Liver (tissue), 9 donors: ENCODE measurements around the gene CNTN5. TPM values are rescaled to one million over a fixed set of nuclear protein-coding genes. Genes with fewer than 3 reads are reported as not detected.

ENCODE experiments used
- DNase-seq: peaks from one replicate; pipeline ENCODE4 v3.0.0-alpha.2; 2017; ENCODE audit warnings: low spot score
- H3K27ac ChIP-seq, 2 donors: one replicate each; pipeline ENCODE4 v1.7.0; 2013; ENCODE audit warnings: inconsistent platforms in 2 of 2, low read length in 2 of 2, control low read depth in 1 of 2, low read depth in 1 of 2, mild to moderate bottlenecking in 1 of 2
- H3K27me3 ChIP-seq, 4 donors: one replicate each; pipeline versions ENCODE4 v1.6.1 to v1.7.0; 2013; ENCODE audit warnings: low read length in 3 of 4, inconsistent platforms in 1 of 4, mild to moderate bottlenecking in 1 of 4, moderate library complexity in 1 of 4; ENCODE audit not compliant: control insufficient read depth in 4 of 4, insufficient read depth in 4 of 4
- H3K36me3 ChIP-seq, 4 donors: one replicate each; pipeline versions ENCODE4 v1.6.1 to v1.7.0; 2013; ENCODE audit warnings: low read length in 3 of 4, mild to moderate bottlenecking in 3 of 4, low read depth in 1 of 4, moderate library complexity in 1 of 4; ENCODE audit not compliant: control insufficient read depth in 4 of 4, insufficient read depth in 3 of 4
- H3K4me1 ChIP-seq, 4 donors: one replicate each; pipeline versions ENCODE4 v1.6.1 to v1.7.0; 2013; ENCODE audit warnings: low read length in 3 of 4, mild to moderate bottlenecking in 3 of 4, moderate library complexity in 1 of 4; ENCODE audit not compliant: control insufficient read depth in 4 of 4, insufficient read depth in 4 of 4
- H3K4me3 ChIP-seq, 3 donors: one replicate each; pipeline versions ENCODE4 v1.6.1 to v1.7.0; 2013; ENCODE audit warnings: low read length in 3 of 3, control low read depth in 1 of 3, low read depth in 1 of 3, mild to moderate bottlenecking in 1 of 3
- H3K9ac ChIP-seq, 2 donors: one replicate each; pipeline ENCODE4 v1.7.0; 2013; ENCODE audit warnings: low read length in 2 of 2, mild to moderate bottlenecking in 2 of 2, moderate library complexity in 2 of 2, control low read depth in 1 of 2, low read depth in 1 of 2
- H3K9me3 ChIP-seq, 4 donors: one replicate each; pipeline versions ENCODE4 v1.6.1 to v1.7.0; 2013; ENCODE audit warnings: low read length in 3 of 4; ENCODE audit not compliant: control insufficient read depth in 4 of 4
- EGR1 ChIP-seq, 2 donors: IDR thresholded peaks; 2 replicates each; pipeline ENCODE4 v1.6.1; 2016 to 2018; ENCODE audit warnings: antibody characterized with exemption in 2 of 2, low read depth in 2 of 2
- FOXA1 ChIP-seq: IDR thresholded peaks from 2 replicates; pipeline ENCODE4 v1.6.1; 2016; ENCODE audit warnings: antibody characterized with exemption
- FOXA2 ChIP-seq: IDR thresholded peaks from 2 replicates; pipeline ENCODE4 v1.6.1; 2016; ENCODE audit warnings: antibody characterized with exemption
- GABPA ChIP-seq, 2 donors: IDR thresholded peaks in 1 of 2; conservative IDR thresholded peaks in 1 of 2; 2 replicates each; pipeline ENCODE4 v1.6.1; 2016; ENCODE audit warnings: antibody characterized with exemption in 2 of 2, mild to moderate bottlenecking in 1 of 2, moderate library complexity in 1 of 2
- HNF4A ChIP-seq, 2 donors: conservative IDR thresholded peaks; 2 replicates each; pipeline ENCODE4 v1.6.1; 2016; ENCODE audit warnings: antibody characterized with exemption in 2 of 2, mild to moderate bottlenecking in 2 of 2
- HNF4G ChIP-seq: IDR thresholded peaks from 2 replicates; pipeline ENCODE4 v1.6.1; 2016; ENCODE audit warnings: antibody characterized with exemption
- JUND ChIP-seq, 2 donors: IDR thresholded peaks; 2 replicates each; pipeline ENCODE4 v1.6.1; 2016; ENCODE audit warnings: antibody characterized with exemption in 2 of 2
- NR2F2 ChIP-seq: IDR thresholded peaks from 2 replicates; pipeline ENCODE4 v1.6.1; 2016; ENCODE audit warnings: antibody characterized with exemption
- RAD21 ChIP-seq, 2 donors: IDR thresholded peaks; 2 replicates each; pipeline ENCODE4 v1.6.1; 2016; ENCODE audit warnings: antibody characterized with exemption in 2 of 2, mild to moderate bottlenecking in 2 of 2
- RXRA ChIP-seq, 2 donors: IDR thresholded peaks; 2 replicates each; pipeline ENCODE4 v1.6.1; 2017 to 2018; ENCODE audit warnings: antibody characterized with exemption in 2 of 2, mild to moderate bottlenecking in 1 of 2
- SP1 ChIP-seq: IDR thresholded peaks from 2 replicates; pipeline ENCODE4 v1.6.1; 2018; ENCODE audit warnings: antibody characterized with exemption, mild to moderate bottlenecking
- TAF1 ChIP-seq: conservative IDR thresholded peaks from 2 replicates; pipeline ENCODE4 v1.6.1; 2016; ENCODE audit warnings: antibody characterized with exemption, mild to moderate bottlenecking
- YY1 ChIP-seq: IDR thresholded peaks from 2 replicates; pipeline ENCODE4 v1.6.1; 2016; ENCODE audit warnings: antibody characterized with exemption, mild to moderate bottlenecking
- WGBS: extraction: QIAGEN DNeasy Blood & Tissue Kit; methylation state at CpG from one replicate; pipeline ENCODE4 v1.1.7; 2013; 5-methylcytosine and 5-hydroxymethylcytosine counted together
- polyA plus RNA-seq, 2 donors: library from polyadenylated mRNA; stranded (reverse) in 1 of 2; unstranded in 1 of 2; fragments of 200-250 nt in 1 of 2; fragments of >200 nt in 1 of 2; fragmentation: Nextera tagmentation in 1 of 2; extraction: Ambion mirVana in 1 of 2; gene quantifications; one replicate each; pipeline versions ENCODE4 v1.2.1 to v1.2.3, GENCODE V29; 2013 to 2015
- total RNA-seq, 2 donors: library from RNA; depleted of rRNA; stranded (reverse); fragments of >200 nt; gene quantifications; one replicate each; pipeline ENCODE4 v1.2.3, GENCODE V29; 2014
- TF ChIP-seq, protein P1 (sequence below): IDR thresholded peaks from 2 replicates; pipeline ENCODE4 v1.6.1; 2016; ENCODE audit warnings: antibody characterized with exemption
- TF ChIP-seq, protein P2 (sequence below): fragments of 150-350 bp; IDR thresholded peaks from 2 replicates; pipeline ENCODE4 v1.5.1; 2017; ENCODE audit warnings: improper control_type of control experiment, low read depth, low read length; ENCODE audit not compliant: missing input control
- TF ChIP-seq, protein P3 (sequence below): IDR thresholded peaks from 2 replicates; pipeline ENCODE4 v1.6.1; 2016; ENCODE audit warnings: antibody characterized with exemption, mild to moderate bottlenecking
- TF ChIP-seq, protein P4 (sequence below): IDR thresholded peaks from 2 replicates; pipeline ENCODE4 v1.6.1; 2016; ENCODE audit warnings: antibody characterized with exemption
- TF ChIP-seq, protein P5 (sequence below): IDR thresholded peaks from 2 replicates; pipeline ENCODE4 v1.6.1; 2016; ENCODE audit warnings: antibody characterized with exemption
- donor health status: healthy.
- donor health status: healthy.
- donor health status: healthy.
- donor health status: healthy.
- donor health status: healthy.

The CNTN5 gene
- total and polyA plus RNA-seq, 4 donors, result 0.01 to 0.08 (median 0.04) TPM

DNA sequence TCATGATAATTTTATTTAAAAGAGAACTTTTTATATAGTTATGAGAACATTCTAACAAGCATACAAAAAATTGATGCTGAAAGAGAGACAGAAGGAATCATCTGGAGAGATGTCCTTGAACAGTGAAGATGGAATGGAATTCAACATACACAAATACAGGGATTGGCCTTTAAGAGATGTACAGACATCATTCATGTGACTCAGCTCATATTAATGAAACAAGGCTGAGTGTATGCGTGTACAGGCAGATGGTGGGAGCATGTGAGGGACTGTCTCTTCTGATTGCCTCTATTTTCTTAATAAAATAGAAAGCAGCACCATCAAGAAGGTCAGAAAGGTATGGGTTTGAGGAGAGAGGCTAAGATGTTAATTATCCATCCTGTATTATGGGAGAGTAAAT, 793.3 kb downstream of the CNTN5 start:
- Histone ChIP-seq H3K4me3 (no peak overlapping the region), H3K9ac (no peak overlapping the region), H3K27me3 (no peaks in the 10 kb centered on the region), H3K36me3 (no peaks in the 10 kb centered on the region), H3K27ac (no peak overlapping the region), H3K4me1 (no peaks in the 10 kb centered on the region), H3K9me3 (no peaks in the 10 kb centered on the region)
- DNase-seq, result no peak
- WGBS, result 57% methylated on average over 1 of the region's 1 CpG
- TF ChIP-seq, protein P1, sequence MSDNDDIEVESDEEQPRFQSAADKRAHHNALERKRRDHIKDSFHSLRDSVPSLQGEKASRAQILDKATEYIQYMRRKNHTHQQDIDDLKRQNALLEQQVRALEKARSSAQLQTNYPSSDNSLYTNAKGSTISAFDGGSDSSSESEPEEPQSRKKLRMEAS, result no peak
- TF ChIP-seq RXRA (IDR thresholded peaks at IDR 0.05) (no peak), YY1 (no peak), RAD21 (IDR thresholded peaks at IDR 0.05) (no peak), GABPA (IDR thresholded peaks at IDR 0.05 in 1 of 2, conservative IDR thresholded peaks at IDR 0.05 in 1 of 2) (no peak)
- TF ChIP-seq, protein P2, sequence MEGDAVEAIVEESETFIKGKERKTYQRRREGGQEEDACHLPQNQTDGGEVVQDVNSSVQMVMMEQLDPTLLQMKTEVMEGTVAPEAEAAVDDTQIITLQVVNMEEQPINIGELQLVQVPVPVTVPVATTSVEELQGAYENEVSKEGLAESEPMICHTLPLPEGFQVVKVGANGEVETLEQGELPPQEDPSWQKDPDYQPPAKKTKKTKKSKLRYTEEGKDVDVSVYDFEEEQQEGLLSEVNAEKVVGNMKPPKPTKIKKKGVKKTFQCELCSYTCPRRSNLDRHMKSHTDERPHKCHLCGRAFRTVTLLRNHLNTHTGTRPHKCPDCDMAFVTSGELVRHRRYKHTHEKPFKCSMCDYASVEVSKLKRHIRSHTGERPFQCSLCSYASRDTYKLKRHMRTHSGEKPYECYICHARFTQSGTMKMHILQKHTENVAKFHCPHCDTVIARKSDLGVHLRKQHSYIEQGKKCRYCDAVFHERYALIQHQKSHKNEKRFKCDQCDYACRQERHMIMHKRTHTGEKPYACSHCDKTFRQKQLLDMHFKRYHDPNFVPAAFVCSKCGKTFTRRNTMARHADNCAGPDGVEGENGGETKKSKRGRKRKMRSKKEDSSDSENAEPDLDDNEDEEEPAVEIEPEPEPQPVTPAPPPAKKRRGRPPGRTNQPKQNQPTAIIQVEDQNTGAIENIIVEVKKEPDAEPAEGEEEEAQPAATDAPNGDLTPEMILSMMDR, result no peak

DNA sequence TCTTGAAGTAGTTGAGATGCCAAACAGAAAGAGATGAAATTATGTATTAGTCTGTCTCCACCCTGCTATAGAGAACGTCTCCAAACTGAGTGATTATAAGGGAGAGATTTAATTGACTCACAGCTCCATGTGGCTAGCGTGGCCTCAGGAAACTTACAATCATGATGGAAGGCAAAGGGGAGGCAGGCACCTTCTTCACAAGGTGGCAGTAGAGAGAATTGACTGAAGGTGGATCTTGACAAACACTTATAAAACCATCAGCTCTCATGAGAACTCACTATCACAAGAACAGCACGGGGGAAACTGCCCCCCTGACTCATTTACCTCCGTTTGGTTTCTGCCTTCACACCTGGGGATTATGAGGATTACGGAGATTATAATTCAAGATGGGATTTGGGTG, 794.0 kb downstream of the CNTN5 start:
- DNase-seq, result no peak
- no peaks in the 10 kb centered on the region for H3K27me3 ChIP-seq
- 55% methylated on average over 5 of the region's 5 CpGs for WGBS
- no peak overlapping the region for H3K9ac ChIP-seq
- H3K9me3 ChIP-seq, result no peaks in the 10 kb centered on the region
- TF ChIP-seq, protein P3, sequence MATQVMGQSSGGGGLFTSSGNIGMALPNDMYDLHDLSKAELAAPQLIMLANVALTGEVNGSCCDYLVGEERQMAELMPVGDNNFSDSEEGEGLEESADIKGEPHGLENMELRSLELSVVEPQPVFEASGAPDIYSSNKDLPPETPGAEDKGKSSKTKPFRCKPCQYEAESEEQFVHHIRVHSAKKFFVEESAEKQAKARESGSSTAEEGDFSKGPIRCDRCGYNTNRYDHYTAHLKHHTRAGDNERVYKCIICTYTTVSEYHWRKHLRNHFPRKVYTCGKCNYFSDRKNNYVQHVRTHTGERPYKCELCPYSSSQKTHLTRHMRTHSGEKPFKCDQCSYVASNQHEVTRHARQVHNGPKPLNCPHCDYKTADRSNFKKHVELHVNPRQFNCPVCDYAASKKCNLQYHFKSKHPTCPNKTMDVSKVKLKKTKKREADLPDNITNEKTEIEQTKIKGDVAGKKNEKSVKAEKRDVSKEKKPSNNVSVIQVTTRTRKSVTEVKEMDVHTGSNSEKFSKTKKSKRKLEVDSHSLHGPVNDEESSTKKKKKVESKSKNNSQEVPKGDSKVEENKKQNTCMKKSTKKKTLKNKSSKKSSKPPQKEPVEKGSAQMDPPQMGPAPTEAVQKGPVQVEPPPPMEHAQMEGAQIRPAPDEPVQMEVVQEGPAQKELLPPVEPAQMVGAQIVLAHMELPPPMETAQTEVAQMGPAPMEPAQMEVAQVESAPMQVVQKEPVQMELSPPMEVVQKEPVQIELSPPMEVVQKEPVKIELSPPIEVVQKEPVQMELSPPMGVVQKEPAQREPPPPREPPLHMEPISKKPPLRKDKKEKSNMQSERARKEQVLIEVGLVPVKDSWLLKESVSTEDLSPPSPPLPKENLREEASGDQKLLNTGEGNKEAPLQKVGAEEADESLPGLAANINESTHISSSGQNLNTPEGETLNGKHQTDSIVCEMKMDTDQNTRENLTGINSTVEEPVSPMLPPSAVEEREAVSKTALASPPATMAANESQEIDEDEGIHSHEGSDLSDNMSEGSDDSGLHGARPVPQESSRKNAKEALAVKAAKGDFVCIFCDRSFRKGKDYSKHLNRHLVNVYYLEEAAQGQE, result no peak
- TF ChIP-seq, protein P2, result no peak
- TF ChIP-seq NR2F2, result no peak
- TF ChIP-seq, protein P4, sequence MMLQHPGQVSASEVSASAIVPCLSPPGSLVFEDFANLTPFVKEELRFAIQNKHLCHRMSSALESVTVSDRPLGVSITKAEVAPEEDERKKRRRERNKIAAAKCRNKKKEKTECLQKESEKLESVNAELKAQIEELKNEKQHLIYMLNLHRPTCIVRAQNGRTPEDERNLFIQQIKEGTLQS, result no peak
- TF ChIP-seq RAD21 (IDR thresholded peaks at IDR 0.05), result no peak
- TF ChIP-seq HNF4G, result no peak
- TF ChIP-seq SP1, result no peak
- TF ChIP-seq FOXA2, result no peak
- no peak for TF ChIP-seq GABPA (IDR thresholded peaks at IDR 0.05 in 1 of 2, conservative IDR thresholded peaks at IDR 0.05 in 1 of 2)
- TF ChIP-seq, protein P5, sequence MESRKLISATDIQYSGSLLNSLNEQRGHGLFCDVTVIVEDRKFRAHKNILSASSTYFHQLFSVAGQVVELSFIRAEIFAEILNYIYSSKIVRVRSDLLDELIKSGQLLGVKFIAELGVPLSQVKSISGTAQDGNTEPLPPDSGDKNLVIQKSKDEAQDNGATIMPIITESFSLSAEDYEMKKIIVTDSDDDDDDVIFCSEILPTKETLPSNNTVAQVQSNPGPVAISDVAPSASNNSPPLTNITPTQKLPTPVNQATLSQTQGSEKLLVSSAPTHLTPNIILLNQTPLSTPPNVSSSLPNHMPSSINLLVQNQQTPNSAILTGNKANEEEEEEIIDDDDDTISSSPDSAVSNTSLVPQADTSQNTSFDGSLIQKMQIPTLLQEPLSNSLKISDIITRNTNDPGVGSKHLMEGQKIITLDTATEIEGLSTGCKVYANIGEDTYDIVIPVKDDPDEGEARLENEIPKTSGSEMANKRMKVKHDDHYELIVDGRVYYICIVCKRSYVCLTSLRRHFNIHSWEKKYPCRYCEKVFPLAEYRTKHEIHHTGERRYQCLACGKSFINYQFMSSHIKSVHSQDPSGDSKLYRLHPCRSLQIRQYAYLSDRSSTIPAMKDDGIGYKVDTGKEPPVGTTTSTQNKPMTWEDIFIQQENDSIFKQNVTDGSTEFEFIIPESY, result no peak
- TF ChIP-seq EGR1 (IDR thresholded peaks at IDR 0.05; ENCODE audit: low read depth in 2 of 2), result no peak
- no peak for TF ChIP-seq YY1
- TF ChIP-seq JUND (IDR thresholded peaks at IDR 0.05), result no peak
- no peak for TF ChIP-seq FOXA1
- TF ChIP-seq, protein P1, result no peak
- no peak for TF ChIP-seq RXRA (IDR thresholded peaks at IDR 0.05)
- TF ChIP-seq TAF1, result no peak
- no peak for TF ChIP-seq HNF4A (conservative IDR thresholded peaks at IDR 0.05)
- no peak overlapping the region for H3K4me3 ChIP-seq
- no peaks in the 10 kb centered on the region for H3K4me1 ChIP-seq
- H3K36me3 ChIP-seq, result no peaks in the 10 kb centered on the region
- H3K27ac ChIP-seq, result no peak overlapping the region
